ENCODE results near the gene EGFR. TPM values are rescaled to one million over a fixed set of nuclear protein-coding genes. Genes with fewer than 3 reads are reported as not detected.

Gene EGFR
- total RNA-seq, 2 donors from 2014 or later: 54.8 to 56.7 TPM

GRCh38 chr7:55148571-55148970 is 129.8 kb downstream of the EGFR start:
- Histone ChIP-seq H3K36me3 (peaks cover 34% of the 10 kb centered on the region), H3K4me1 (ENCODE audit: control insufficient read depth in 1 of 2, low read depth in 2 of 2) (no peaks in the 10 kb centered on the region), H3K4me3 (no peak overlapping the region), H3K27me3 (replicated peaks; ENCODE audit: insufficient read depth) (no peaks in the 10 kb centered on the region), H3K27ac (no peak overlapping the region), H3K9me3 (no peaks in the 10 kb centered on the region)
- ATAC-seq (ENCODE audit: insufficient number of reproducible peaks, low FRiP score, low read depth) (no peak), DNase-seq (ENCODE audit: low spot score) (no peak)
- TF ChIP-seq CTCF (IDR thresholded peaks at IDR 0.05): no peak

GRCh38 chr7:55149001-55149400 is 130.2 kb downstream of the EGFR start:
- ATAC-seq (ENCODE audit: insufficient number of reproducible peaks, low FRiP score, low read depth): no peak
- DNase-seq (ENCODE audit: low spot score): no peak
- H3K27me3 ChIP-seq (replicated peaks; ENCODE audit: insufficient read depth): no peaks in the 10 kb centered on the region
- H3K4me1 ChIP-seq (ENCODE audit: control insufficient read depth in 1 of 2, low read depth in 2 of 2): no peaks in the 10 kb centered on the region
- no peak overlapping the region for H3K4me3 ChIP-seq
- TF ChIP-seq CTCF (IDR thresholded peaks at IDR 0.05): no peak
- peaks cover 38% of the 10 kb centered on the region for H3K36me3 ChIP-seq
- no peaks in the 10 kb centered on the region for H3K9me3 ChIP-seq
- H3K27ac ChIP-seq: no peak overlapping the region

- DNase-seq (ENCODE audit: low spot score): no peak
- Histone ChIP-seq H3K4me3 (no peak overlapping the region), H3K36me3 (peaks cover 39% of the 10 kb centered on the region), H3K27ac (no peak overlapping the region), H3K27me3 (replicated peaks; ENCODE audit: insufficient read depth) (no peaks in the 10 kb centered on the region), H3K4me1 (ENCODE audit: control insufficient read depth in 1 of 2, low read depth in 2 of 2) (no peaks in the 10 kb centered on the region), H3K9me3 (no peaks in the 10 kb centered on the region)
- no peak for TF ChIP-seq CTCF (IDR thresholded peaks at IDR 0.05)
- ATAC-seq (ENCODE audit: insufficient number of reproducible peaks, low FRiP score, low read depth): no peak
Measured at GRCh38 chr7:55150166-55150565, 131.3 kb downstream of the EGFR start.

- no peaks in the 10 kb centered on the region for H3K9me3 ChIP-seq
- H3K27me3 ChIP-seq (replicated peaks; ENCODE audit: insufficient read depth): no peaks in the 10 kb centered on the region
- no peak for DNase-seq (ENCODE audit: low spot score)
- peaks cover 44% of the 10 kb centered on the region for H3K36me3 ChIP-seq
- H3K27ac ChIP-seq: no peak overlapping the region
- no peak for TF ChIP-seq CTCF (IDR thresholded peaks at IDR 0.05)
- ATAC-seq (ENCODE audit: insufficient number of reproducible peaks, low FRiP score, low read depth): no peak
- no peaks in the 10 kb centered on the region for H3K4me1 ChIP-seq (ENCODE audit: control insufficient read depth in 1 of 2, low read depth in 2 of 2)
- no peak overlapping the region for H3K4me3 ChIP-seq
Measured at GRCh38 chr7:55150709-55151451, 132.1 kb downstream of the EGFR start.

GRCh38 chr7:55152516-55152915 is 133.7 kb downstream of the EGFR start:
- Histone ChIP-seq H3K36me3 (peaks cover 43% of the 10 kb centered on the region), H3K9me3 (no peaks in the 10 kb centered on the region), H3K27me3 (replicated peaks; ENCODE audit: insufficient read depth) (no peaks in the 10 kb centered on the region), H3K4me3 (no peak overlapping the region), H3K4me1 (ENCODE audit: control insufficient read depth in 1 of 2, low read depth in 2 of 2) (no peaks in the 10 kb centered on the region), H3K27ac (no peak overlapping the region)
- TF ChIP-seq CTCF (IDR thresholded peaks at IDR 0.05): no peak
- ATAC-seq (ENCODE audit: insufficient number of reproducible peaks, low FRiP score, low read depth): no peak
- DNase-seq (ENCODE audit: low spot score): no peak

All from thoracic aorta (tissue), 2 donors.